ENCODE data around the gene AMPD2. TPM values are rescaled to one million over a fixed set of nuclear protein-coding genes. Genes with fewer than 3 reads are reported as not detected.
A peak's percentile ranks its signal among the peaks of the same experiment; 100 is the strongest.

The AMPD2 gene
- total RNA-seq, 1 experiment from 2014 or later, result 69.9 TPM

- TF ChIP-seq TCF7L2 (IDR thresholded peaks at IDR 0.05; ENCODE audit: borderline replicate concordance, extremely low read depth, insufficient read depth, insufficient read length), result no peak
- TF ChIP-seq ZFX (IDR thresholded peaks at IDR 0.05), result peak; percentile 23; the same call in 1 of the 2 replicates
- 0 out of 2 replicates have a peak, but pooled peaks have one; percentile 53 for TF ChIP-seq SP1 (IDR thresholded peaks at IDR 0.05; ENCODE audit: low read depth)
- no peak for TF ChIP-seq YY1 (IDR thresholded peaks at IDR 0.05; ENCODE audit: extremely low read depth, insufficient replicate concordance, low read depth, low read length)
- no peak for TF ChIP-seq SIN3A (IDR thresholded peaks at IDR 0.05; ENCODE audit: low read depth)
Measured at GRCh38 chr1:109655615-109656519, 36.2 kb downstream of the AMPD2 start, which contains the start of gene GSTM4 (continued).

GRCh38 chr1:109657395-109657794 is 37.8 kb downstream of the AMPD2 start:
- no TSS peak for BruUV-seq (replicated peaks)
- no peaks in the 10 kb centered on the region for H3K9me2 ChIP-seq (ENCODE audit: insufficient read depth)
- no peak overlapping the region for H3K27ac ChIP-seq (ENCODE audit: low read depth, low read length)
- no peaks in the 10 kb centered on the region for H3K79me2 ChIP-seq (ENCODE audit: insufficient read depth, low read length)
- ATAC-seq (no peak), DNase-seq (ENCODE audit: low read depth, low spot score) (no peak)
- H2AFZ ChIP-seq (ENCODE audit: low read depth, low read length, poor library complexity, severe bottlenecking), result no peak overlapping the region
- CTCF ChIA-PET, result interaction anchor here (2.9 kb wide), 1 partner anchor 18 kb away, joined by 11 read pairs; no protein-coding TSS in a partner anchor
- intact Hi-C loops (cut with micrococcal nuclease), result no loop called here
- RAD21 ChIA-PET (ENCODE audit: low non-redundant PET in 1 of 2, low total read pairs in 2 of 2, uncharacterized antibody in 2 of 2, unreplicated experiment in 2 of 2), result no interaction called here
- H3K4me1 ChIP-seq (ENCODE audit: control insufficient read depth in 1 of 2, insufficient read depth in 2 of 2, low read length in 2 of 2), result peaks cover 0 to 23% of the 10 kb centered on the region in 2 experiments; a peak in 3 of 4 replicates
- no peaks in the 10 kb centered on the region; a peak in 1 of 4 replicates for H3K36me3 ChIP-seq (ENCODE audit: control insufficient read depth in 1 of 2, insufficient read depth in 2 of 2, low read length in 2 of 2)
- no peaks in the 10 kb centered on the region for H3K9me3 ChIP-seq (ENCODE audit: control insufficient read depth in 1 of 2, insufficient read depth in 1 of 2, low read depth in 1 of 2, low read length in 2 of 2)
- H3K9ac ChIP-seq (ENCODE audit: low read length), result no peak overlapping the region
- H3K4me3 ChIP-seq (replicated peaks in 1 of 2; ENCODE audit: low read depth in 1 of 2, low read length in 2 of 2), result no peak overlapping the region
- POLR2A ChIA-PET, result no interaction called here
- no peaks in the 10 kb centered on the region for H3K27me3 ChIP-seq (ENCODE audit: insufficient read depth, low read length)
- no peak overlapping the region for H3K4me2 ChIP-seq (ENCODE audit: low read length)
- H4K20me1 ChIP-seq (ENCODE audit: insufficient read depth), result no peaks in the 10 kb centered on the region
- TF ChIP-seq CBX3 (IDR thresholded peaks at IDR 0.05; ENCODE audit: low read depth) (no peak), MAX (IDR thresholded peaks at IDR 0.05) (no peak), FOSL1 (IDR thresholded peaks at IDR 0.05; ENCODE audit: low read depth) (no peak), SP1 (IDR thresholded peaks at IDR 0.05; ENCODE audit: low read depth) (no peak), ZFX (IDR thresholded peaks at IDR 0.05) (no peak), YY1 (IDR thresholded peaks at IDR 0.05; ENCODE audit: extremely low read depth, insufficient replicate concordance, low read depth, low read length) (no peak), CTCF (IDR thresholded peaks at IDR 0.05 in 2 of 3, conservative IDR thresholded peaks at IDR 0.05 in 1 of 3; ENCODE audit: borderline replicate concordance in 1 of 3, insufficient read depth in 1 of 3, low read depth in 2 of 3, low read length in 2 of 3) (no peak), ZBTB33 (IDR thresholded peaks at IDR 0.05; ENCODE audit: extremely low read depth, insufficient replicate concordance, low read length) (no peak), RAD21 (IDR thresholded peaks at IDR 0.05; ENCODE audit: low read depth) (no peak), REST (IDR thresholded peaks at IDR 0.05; ENCODE audit: low read depth) (no peak), EGR1 (IDR thresholded peaks at IDR 0.05; ENCODE audit: low read depth) (no peak), ATF3 (IDR thresholded peaks at IDR 0.05) (no peak), EZH2 (IDR thresholded peaks at IDR 0.05) (no peak)
